Liver (tissue), 9 donors: ENCODE results near the gene PRKX. TPM values are rescaled to one million over a fixed set of nuclear protein-coding genes. Genes with fewer than 3 reads are reported as not detected.
"Not testable (repeated sequence)": the region's sequence is repeated elsewhere in the genome, so short reads cannot be mapped to it uniquely, and the experiment has no call there.

ENCODE experiments used
- DNase-seq: peaks from one replicate; pipeline ENCODE4 v3.0.0-alpha.2; 2017; ENCODE audit warnings: low spot score
- H3K27ac ChIP-seq, 2 donors: one replicate each; pipeline ENCODE4 v1.7.0; 2013; ENCODE audit warnings: inconsistent platforms in 2 of 2, low read length in 2 of 2, control low read depth in 1 of 2, low read depth in 1 of 2, mild to moderate bottlenecking in 1 of 2
- H3K27me3 ChIP-seq, 4 donors: one replicate each; pipeline versions ENCODE4 v1.6.1 to v1.7.0; 2013; ENCODE audit warnings: low read length in 3 of 4, inconsistent platforms in 1 of 4, mild to moderate bottlenecking in 1 of 4, moderate library complexity in 1 of 4; ENCODE audit not compliant: control insufficient read depth in 4 of 4, insufficient read depth in 4 of 4
- H3K36me3 ChIP-seq, 4 donors: one replicate each; pipeline versions ENCODE4 v1.6.1 to v1.7.0; 2013; ENCODE audit warnings: low read length in 3 of 4, mild to moderate bottlenecking in 3 of 4, low read depth in 1 of 4, moderate library complexity in 1 of 4; ENCODE audit not compliant: control insufficient read depth in 4 of 4, insufficient read depth in 3 of 4
- H3K4me1 ChIP-seq, 4 donors: one replicate each; pipeline versions ENCODE4 v1.6.1 to v1.7.0; 2013; ENCODE audit warnings: low read length in 3 of 4, mild to moderate bottlenecking in 3 of 4, moderate library complexity in 1 of 4; ENCODE audit not compliant: control insufficient read depth in 4 of 4, insufficient read depth in 4 of 4
- H3K4me3 ChIP-seq, 3 donors: one replicate each; pipeline versions ENCODE4 v1.6.1 to v1.7.0; 2013; ENCODE audit warnings: low read length in 3 of 3, control low read depth in 1 of 3, low read depth in 1 of 3, mild to moderate bottlenecking in 1 of 3
- H3K9ac ChIP-seq, 2 donors: one replicate each; pipeline ENCODE4 v1.7.0; 2013; ENCODE audit warnings: low read length in 2 of 2, mild to moderate bottlenecking in 2 of 2, moderate library complexity in 2 of 2, control low read depth in 1 of 2, low read depth in 1 of 2
- H3K9me3 ChIP-seq, 4 donors: one replicate each; pipeline versions ENCODE4 v1.6.1 to v1.7.0; 2013; ENCODE audit warnings: low read length in 3 of 4; ENCODE audit not compliant: control insufficient read depth in 4 of 4
- ATF3 ChIP-seq: IDR thresholded peaks from 2 replicates; pipeline ENCODE4 v1.6.1; 2016; ENCODE audit warnings: antibody characterized with exemption
- EGR1 ChIP-seq, 2 donors: IDR thresholded peaks; 2 replicates each; pipeline ENCODE4 v1.6.1; 2016 to 2018; ENCODE audit warnings: antibody characterized with exemption in 2 of 2, low read depth in 2 of 2
- FOXA2 ChIP-seq: IDR thresholded peaks from 2 replicates; pipeline ENCODE4 v1.6.1; 2016; ENCODE audit warnings: antibody characterized with exemption
- GABPA ChIP-seq, 2 donors: IDR thresholded peaks in 1 of 2; conservative IDR thresholded peaks in 1 of 2; 2 replicates each; pipeline ENCODE4 v1.6.1; 2016; ENCODE audit warnings: antibody characterized with exemption in 2 of 2, mild to moderate bottlenecking in 1 of 2, moderate library complexity in 1 of 2
- HNF4A ChIP-seq, 2 donors: conservative IDR thresholded peaks; 2 replicates each; pipeline ENCODE4 v1.6.1; 2016; ENCODE audit warnings: antibody characterized with exemption in 2 of 2, mild to moderate bottlenecking in 2 of 2
- RAD21 ChIP-seq, 2 donors: IDR thresholded peaks; 2 replicates each; pipeline ENCODE4 v1.6.1; 2016; ENCODE audit warnings: antibody characterized with exemption in 2 of 2, mild to moderate bottlenecking in 2 of 2
- RXRA ChIP-seq, 2 donors: IDR thresholded peaks; 2 replicates each; pipeline ENCODE4 v1.6.1; 2017 to 2018; ENCODE audit warnings: antibody characterized with exemption in 2 of 2, mild to moderate bottlenecking in 1 of 2
- SP1 ChIP-seq: IDR thresholded peaks from 2 replicates; pipeline ENCODE4 v1.6.1; 2018; ENCODE audit warnings: antibody characterized with exemption, mild to moderate bottlenecking
- TAF1 ChIP-seq: conservative IDR thresholded peaks from 2 replicates; pipeline ENCODE4 v1.6.1; 2016; ENCODE audit warnings: antibody characterized with exemption, mild to moderate bottlenecking
- YY1 ChIP-seq: IDR thresholded peaks from 2 replicates; pipeline ENCODE4 v1.6.1; 2016; ENCODE audit warnings: antibody characterized with exemption, mild to moderate bottlenecking
- WGBS: extraction: QIAGEN DNeasy Blood & Tissue Kit; methylation state at CpG from one replicate; pipeline ENCODE4 v1.1.7; 2013; 5-methylcytosine and 5-hydroxymethylcytosine counted together
- polyA plus RNA-seq, 2 donors: library from polyadenylated mRNA; stranded (reverse) in 1 of 2; unstranded in 1 of 2; fragments of 200-250 nt in 1 of 2; fragments of >200 nt in 1 of 2; fragmentation: Nextera tagmentation in 1 of 2; extraction: Ambion mirVana in 1 of 2; gene quantifications; one replicate each; pipeline versions ENCODE4 v1.2.1 to v1.2.3, GENCODE V29; 2013 to 2015
- total RNA-seq, 2 donors: library from RNA; depleted of rRNA; stranded (reverse); fragments of >200 nt; gene quantifications; one replicate each; pipeline ENCODE4 v1.2.3, GENCODE V29; 2014
- TF ChIP-seq, protein P1 (sequence below): IDR thresholded peaks from 2 replicates; pipeline ENCODE4 v1.6.1; 2016; ENCODE audit warnings: antibody characterized with exemption, mild to moderate bottlenecking
- TF ChIP-seq, protein P2 (sequence below): IDR thresholded peaks from 2 replicates; pipeline ENCODE4 v1.6.1; 2016; ENCODE audit warnings: antibody characterized with exemption
- TF ChIP-seq, protein P3 (sequence below): fragments of 150-350 bp; IDR thresholded peaks from 2 replicates; pipeline ENCODE4 v1.5.1; 2017; ENCODE audit warnings: improper control_type of control experiment, low read depth, low read length; ENCODE audit not compliant: missing input control
- donor health status: healthy.
- donor health status: healthy.
- donor health status: healthy.
- donor health status: healthy.
- donor health status: healthy.

Gene PRKX
- total and polyA plus RNA-seq, 4 donors, result 0.63 to 4.0 (median 1.7) TPM

DNA sequence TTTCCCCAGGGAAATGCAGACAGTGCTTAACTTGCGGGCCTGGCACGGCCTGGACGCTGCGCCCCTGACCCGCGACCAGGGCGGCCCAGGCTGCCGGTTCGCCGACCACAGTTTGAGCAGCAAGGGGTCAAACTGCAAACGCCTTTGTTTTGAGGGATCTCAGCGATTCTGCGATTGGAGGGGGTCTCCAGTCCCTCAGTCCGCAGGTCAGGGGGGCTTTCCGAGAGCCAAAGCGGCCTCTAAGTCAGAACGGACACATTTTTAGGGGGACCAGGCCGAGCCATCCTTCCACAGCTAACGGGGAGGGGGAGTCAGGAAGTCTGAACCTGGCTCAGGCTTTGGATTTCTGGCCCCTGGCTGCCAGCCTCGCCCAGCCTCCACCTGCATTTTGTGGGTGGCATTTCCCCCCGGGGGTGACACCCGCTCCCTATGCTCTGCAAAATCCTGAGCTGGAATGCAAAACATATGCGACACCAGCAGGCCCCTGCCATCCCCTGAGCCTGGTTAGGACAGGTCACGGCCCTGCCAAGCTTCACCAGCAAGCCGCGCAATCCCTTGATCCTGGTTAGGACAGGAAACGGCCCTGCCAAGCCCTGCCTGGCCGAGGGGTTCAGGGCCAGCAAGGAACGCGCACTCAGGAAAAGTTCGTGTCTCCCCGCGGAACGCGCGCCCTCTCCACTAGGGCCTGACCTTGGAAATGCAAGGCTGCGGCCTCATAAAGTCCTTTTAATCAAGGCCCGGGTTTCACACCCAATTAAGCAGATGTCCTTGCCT is 1.4 kb upstream of the PRKX start:
- H3K27ac ChIP-seq, H3K9ac ChIP-seq, DNase-seq, H3K36me3 ChIP-seq, H3K4me3 ChIP-seq, H3K4me1 ChIP-seq, H3K9me3 ChIP-seq, H3K27me3 ChIP-seq: not testable (repeated sequence)
- WGBS, result 66% methylated on average over 37 of the region's 38 CpGs

- DNase-seq, result no peak
- no peaks in the 10 kb centered on the region for H3K9me3 ChIP-seq
Observed at GRCh38 chrX:3713937-3714434, 537 bp upstream of the PRKX start.

DNA sequence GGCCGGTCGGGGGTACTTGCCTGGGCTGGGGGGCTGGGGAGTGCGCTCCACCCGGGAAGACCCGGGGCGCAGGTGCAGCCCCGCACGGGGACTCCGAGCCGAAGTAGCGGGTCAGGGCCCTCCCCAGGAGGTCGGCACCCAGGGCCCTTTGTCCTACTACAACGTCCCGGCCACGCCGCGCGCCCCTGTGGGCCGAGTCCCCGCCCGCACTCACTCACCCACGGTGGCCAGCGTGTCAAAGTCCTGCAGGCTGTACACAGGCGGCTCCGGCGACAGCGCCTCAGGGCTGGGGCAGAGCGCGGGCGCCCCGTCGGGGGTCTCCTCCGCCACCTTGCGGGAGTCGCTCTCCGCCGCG is 602 bp downstream of the PRKX start:
- DNase-seq, result peak; percentile 32
- peak overlapping the region in 1 of 2 donors; percentile 8 for H3K9ac ChIP-seq
- peak overlapping the region; percentile 5 to 46 for H3K27ac ChIP-seq
- TF ChIP-seq, protein P1, sequence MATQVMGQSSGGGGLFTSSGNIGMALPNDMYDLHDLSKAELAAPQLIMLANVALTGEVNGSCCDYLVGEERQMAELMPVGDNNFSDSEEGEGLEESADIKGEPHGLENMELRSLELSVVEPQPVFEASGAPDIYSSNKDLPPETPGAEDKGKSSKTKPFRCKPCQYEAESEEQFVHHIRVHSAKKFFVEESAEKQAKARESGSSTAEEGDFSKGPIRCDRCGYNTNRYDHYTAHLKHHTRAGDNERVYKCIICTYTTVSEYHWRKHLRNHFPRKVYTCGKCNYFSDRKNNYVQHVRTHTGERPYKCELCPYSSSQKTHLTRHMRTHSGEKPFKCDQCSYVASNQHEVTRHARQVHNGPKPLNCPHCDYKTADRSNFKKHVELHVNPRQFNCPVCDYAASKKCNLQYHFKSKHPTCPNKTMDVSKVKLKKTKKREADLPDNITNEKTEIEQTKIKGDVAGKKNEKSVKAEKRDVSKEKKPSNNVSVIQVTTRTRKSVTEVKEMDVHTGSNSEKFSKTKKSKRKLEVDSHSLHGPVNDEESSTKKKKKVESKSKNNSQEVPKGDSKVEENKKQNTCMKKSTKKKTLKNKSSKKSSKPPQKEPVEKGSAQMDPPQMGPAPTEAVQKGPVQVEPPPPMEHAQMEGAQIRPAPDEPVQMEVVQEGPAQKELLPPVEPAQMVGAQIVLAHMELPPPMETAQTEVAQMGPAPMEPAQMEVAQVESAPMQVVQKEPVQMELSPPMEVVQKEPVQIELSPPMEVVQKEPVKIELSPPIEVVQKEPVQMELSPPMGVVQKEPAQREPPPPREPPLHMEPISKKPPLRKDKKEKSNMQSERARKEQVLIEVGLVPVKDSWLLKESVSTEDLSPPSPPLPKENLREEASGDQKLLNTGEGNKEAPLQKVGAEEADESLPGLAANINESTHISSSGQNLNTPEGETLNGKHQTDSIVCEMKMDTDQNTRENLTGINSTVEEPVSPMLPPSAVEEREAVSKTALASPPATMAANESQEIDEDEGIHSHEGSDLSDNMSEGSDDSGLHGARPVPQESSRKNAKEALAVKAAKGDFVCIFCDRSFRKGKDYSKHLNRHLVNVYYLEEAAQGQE, result no peak
- TF ChIP-seq, protein P2, sequence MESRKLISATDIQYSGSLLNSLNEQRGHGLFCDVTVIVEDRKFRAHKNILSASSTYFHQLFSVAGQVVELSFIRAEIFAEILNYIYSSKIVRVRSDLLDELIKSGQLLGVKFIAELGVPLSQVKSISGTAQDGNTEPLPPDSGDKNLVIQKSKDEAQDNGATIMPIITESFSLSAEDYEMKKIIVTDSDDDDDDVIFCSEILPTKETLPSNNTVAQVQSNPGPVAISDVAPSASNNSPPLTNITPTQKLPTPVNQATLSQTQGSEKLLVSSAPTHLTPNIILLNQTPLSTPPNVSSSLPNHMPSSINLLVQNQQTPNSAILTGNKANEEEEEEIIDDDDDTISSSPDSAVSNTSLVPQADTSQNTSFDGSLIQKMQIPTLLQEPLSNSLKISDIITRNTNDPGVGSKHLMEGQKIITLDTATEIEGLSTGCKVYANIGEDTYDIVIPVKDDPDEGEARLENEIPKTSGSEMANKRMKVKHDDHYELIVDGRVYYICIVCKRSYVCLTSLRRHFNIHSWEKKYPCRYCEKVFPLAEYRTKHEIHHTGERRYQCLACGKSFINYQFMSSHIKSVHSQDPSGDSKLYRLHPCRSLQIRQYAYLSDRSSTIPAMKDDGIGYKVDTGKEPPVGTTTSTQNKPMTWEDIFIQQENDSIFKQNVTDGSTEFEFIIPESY, result no peak
- TF ChIP-seq EGR1 (IDR thresholded peaks at IDR 0.05; ENCODE audit: low read depth in 2 of 2) (no peak), HNF4A (conservative IDR thresholded peaks at IDR 0.05) (no peak), SP1 (no peak), RAD21 (IDR thresholded peaks at IDR 0.05) (no peak), TAF1 (no peak), RXRA (IDR thresholded peaks at IDR 0.05) (no peak), FOXA2 (no peak)

More at GRCh38 chrX:3713937-3714434, 537 bp upstream of the PRKX start:
- peaks cover 0 to 8% (median 0%) of the 10 kb centered on the region in 4 donors for H3K4me1 ChIP-seq
- WGBS, result 5% methylated on average over 15 of the region's 15 CpGs
- H3K36me3 ChIP-seq, result no peaks in the 10 kb centered on the region
- TF ChIP-seq, protein P2, result no peak
- TF ChIP-seq YY1 (no peak), ATF3 (no peak), SP1 (no peak), RXRA (IDR thresholded peaks at IDR 0.05) (no peak), GABPA (IDR thresholded peaks at IDR 0.05 in 1 of 2, conservative IDR thresholded peaks at IDR 0.05 in 1 of 2) (no peak)
- TF ChIP-seq, protein P3, sequence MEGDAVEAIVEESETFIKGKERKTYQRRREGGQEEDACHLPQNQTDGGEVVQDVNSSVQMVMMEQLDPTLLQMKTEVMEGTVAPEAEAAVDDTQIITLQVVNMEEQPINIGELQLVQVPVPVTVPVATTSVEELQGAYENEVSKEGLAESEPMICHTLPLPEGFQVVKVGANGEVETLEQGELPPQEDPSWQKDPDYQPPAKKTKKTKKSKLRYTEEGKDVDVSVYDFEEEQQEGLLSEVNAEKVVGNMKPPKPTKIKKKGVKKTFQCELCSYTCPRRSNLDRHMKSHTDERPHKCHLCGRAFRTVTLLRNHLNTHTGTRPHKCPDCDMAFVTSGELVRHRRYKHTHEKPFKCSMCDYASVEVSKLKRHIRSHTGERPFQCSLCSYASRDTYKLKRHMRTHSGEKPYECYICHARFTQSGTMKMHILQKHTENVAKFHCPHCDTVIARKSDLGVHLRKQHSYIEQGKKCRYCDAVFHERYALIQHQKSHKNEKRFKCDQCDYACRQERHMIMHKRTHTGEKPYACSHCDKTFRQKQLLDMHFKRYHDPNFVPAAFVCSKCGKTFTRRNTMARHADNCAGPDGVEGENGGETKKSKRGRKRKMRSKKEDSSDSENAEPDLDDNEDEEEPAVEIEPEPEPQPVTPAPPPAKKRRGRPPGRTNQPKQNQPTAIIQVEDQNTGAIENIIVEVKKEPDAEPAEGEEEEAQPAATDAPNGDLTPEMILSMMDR, result no peak
- no peaks in the 10 kb centered on the region for H3K27me3 ChIP-seq
- no peak overlapping the region for H3K27ac ChIP-seq
- no peak overlapping the region for H3K9ac ChIP-seq
- peak overlapping the region in 2 of 3 donors; percentile 53 to 69 for H3K4me3 ChIP-seq

More for the DNA sequence above, 602 bp downstream of the PRKX start:
- no peaks in the 10 kb centered on the region for H3K36me3 ChIP-seq
- H3K27me3 ChIP-seq, result no peaks in the 10 kb centered on the region
- no peaks in the 10 kb centered on the region for H3K9me3 ChIP-seq
- H3K4me3 ChIP-seq, result peak overlapping the region in 2 of 3 donors; percentile 46 to 69
- peaks cover 0 to 8% (median 0%) of the 10 kb centered on the region in 4 donors for H3K4me1 ChIP-seq
- 4% methylated on average over 38 of the region's 38 CpGs for WGBS
